ENCODE measurements around the gene PALLD.

DNA sequence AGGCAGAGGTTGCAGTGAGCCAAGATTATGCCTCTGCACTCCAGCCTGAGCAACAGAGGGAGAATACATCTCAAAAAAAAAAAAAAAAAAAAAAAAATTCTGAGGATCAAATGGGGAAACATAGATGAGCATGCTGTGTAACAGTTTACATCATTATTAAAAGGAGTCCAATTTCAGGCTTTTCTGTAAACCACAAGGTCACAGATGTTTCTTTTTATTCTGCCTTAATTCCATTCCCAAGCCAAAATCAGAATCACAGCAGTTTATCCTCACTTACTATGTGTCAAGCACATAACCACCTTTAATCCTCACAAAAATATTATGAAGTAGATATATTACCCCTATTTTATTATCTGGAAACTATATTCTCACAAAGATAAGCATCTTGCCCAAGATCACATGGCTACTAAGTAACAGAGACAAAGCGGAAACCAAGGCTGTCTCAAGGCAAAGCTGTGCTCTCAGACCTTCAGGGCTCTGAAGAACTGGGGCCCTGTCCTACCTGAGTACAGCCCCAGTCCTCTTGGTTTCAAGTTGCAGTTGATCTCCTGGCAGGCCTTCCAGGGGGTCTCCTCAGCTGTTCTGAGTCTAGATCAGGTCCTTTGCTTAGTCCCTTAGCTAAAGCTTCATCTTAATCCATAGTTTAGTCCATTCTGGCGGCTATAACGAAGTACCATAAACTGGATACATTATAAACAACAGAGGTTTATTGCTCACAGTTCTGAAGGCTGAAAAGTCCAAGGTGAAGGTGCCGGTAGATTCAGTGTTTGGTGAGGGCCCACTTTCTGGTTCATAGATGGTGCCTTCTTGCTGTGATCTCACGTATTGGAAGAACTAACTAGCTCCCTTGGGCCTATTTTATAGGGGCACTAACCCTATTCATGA is 141.3 kb downstream of the PALLD start:
- TF ChIP-seq, protein P1, sequence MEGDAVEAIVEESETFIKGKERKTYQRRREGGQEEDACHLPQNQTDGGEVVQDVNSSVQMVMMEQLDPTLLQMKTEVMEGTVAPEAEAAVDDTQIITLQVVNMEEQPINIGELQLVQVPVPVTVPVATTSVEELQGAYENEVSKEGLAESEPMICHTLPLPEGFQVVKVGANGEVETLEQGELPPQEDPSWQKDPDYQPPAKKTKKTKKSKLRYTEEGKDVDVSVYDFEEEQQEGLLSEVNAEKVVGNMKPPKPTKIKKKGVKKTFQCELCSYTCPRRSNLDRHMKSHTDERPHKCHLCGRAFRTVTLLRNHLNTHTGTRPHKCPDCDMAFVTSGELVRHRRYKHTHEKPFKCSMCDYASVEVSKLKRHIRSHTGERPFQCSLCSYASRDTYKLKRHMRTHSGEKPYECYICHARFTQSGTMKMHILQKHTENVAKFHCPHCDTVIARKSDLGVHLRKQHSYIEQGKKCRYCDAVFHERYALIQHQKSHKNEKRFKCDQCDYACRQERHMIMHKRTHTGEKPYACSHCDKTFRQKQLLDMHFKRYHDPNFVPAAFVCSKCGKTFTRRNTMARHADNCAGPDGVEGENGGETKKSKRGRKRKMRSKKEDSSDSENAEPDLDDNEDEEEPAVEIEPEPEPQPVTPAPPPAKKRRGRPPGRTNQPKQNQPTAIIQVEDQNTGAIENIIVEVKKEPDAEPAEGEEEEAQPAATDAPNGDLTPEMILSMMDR (IDR thresholded peaks at IDR 0.05), result no peak
- no peak for TF ChIP-seq POLR2A (IDR thresholded peaks at IDR 0.05)

Measured in esophagus squamous epithelium (tissue), 4 donors.